Activated CD4-positive, alpha-beta T cell treated with anti-CD3 and anti-CD28 coated beads for 24 hours (primary cell): ENCODE data around the gene LYZ.

Source experiments
- DNase-seq, 2 donors: peaks; one replicate each; pipeline ENCODE4 v3.0.0-alpha.2; 2020; ENCODE audit warnings: low read depth in 2 of 2

LYZ gene

GRCh38 chr12:69386921-69387320, 38.7 kb downstream of the LYZ start:
- no peak for DNase-seq

- DNase-seq: no peak
Measured at GRCh38 chr12:69388371-69388770, 40.2 kb downstream of the LYZ start.

- DNase-seq: no peak
Measured at GRCh38 chr12:69389831-69390230, 41.6 kb downstream of the LYZ start.

- DNase-seq: no peak
Measured at GRCh38 chr12:69392179-69392928, 44.2 kb downstream of the LYZ start.

- DNase-seq: no peak
Measured at GRCh38 chr12:69396041-69396440, 47.9 kb downstream of the LYZ start.

GRCh38 chr12:69396963-69397362, 48.8 kb downstream of the LYZ start:
- no peak for DNase-seq

GRCh38 chr12:69397978-69398377, 49.8 kb downstream of the LYZ start:
- DNase-seq: no peak

- no peak for DNase-seq
Measured at GRCh38 chr12:69401940-69402339, 53.8 kb downstream of the LYZ start.
